HepG2 (cell line): Measurements from ENCODE around the gene LTA4H. TPM values are rescaled to one million over a fixed set of nuclear protein-coding genes. Genes with fewer than 3 reads are reported as not detected.
A peak's percentile ranks its signal among the peaks of the same experiment; 100 is the strongest.

ENCODE experiments used
- ARID2 ChIP-seq: sonication (generic); formaldehyde crosslinking; IDR thresholded peaks from 2 replicates; pipeline ENCODE4 v1.8.1; 2022; ENCODE audit warnings: mild to moderate bottlenecking, missing genetic modification reagents, borderline replicate concordance
- ATAD3A ChIP-seq: sonication (generic); formaldehyde crosslinking; IDR thresholded peaks from 2 replicates; pipeline ENCODE4 v1.4.0; 2020; ENCODE audit warnings: missing genetic modification reagents
- BHLHE40 ChIP-seq: IDR thresholded peaks from 2 replicates; pipeline ENCODE4 v1.6.1; 2011; ENCODE audit warnings: low read length, improper control_type of control experiment
- CEBPB ChIP-seq: IDR thresholded peaks from 2 replicates; pipeline ENCODE4 v1.6.1; 2011; ENCODE audit warnings: low read depth, low read length, improper control_type of control experiment, borderline replicate concordance
- DNMT1 ChIP-seq: sonication (generic); formaldehyde crosslinking; IDR thresholded peaks from 2 replicates; pipeline ENCODE4 v1.5.1; 2020; ENCODE audit warnings: mild to moderate bottlenecking, missing genetic modification reagents
- HNRNPK ChIP-seq: fragments of 200-400 bp; formaldehyde crosslinking; IDR thresholded peaks from 2 replicates; pipeline ENCODE4 v1.6.1; 2018; ENCODE audit warnings: low read length, low read depth, moderate library complexity, mild to moderate bottlenecking; ENCODE audit not compliant: poor library complexity, severe bottlenecking
- HNRNPL ChIP-seq: fragments of 200-400 bp; formaldehyde crosslinking; IDR thresholded peaks from 2 replicates; pipeline ENCODE4 v1.6.1; 2017; ENCODE audit warnings: mild to moderate bottlenecking, low read depth, low read length
- MAFG ChIP-seq: sonication (generic); formaldehyde crosslinking; IDR thresholded peaks from 2 replicates; pipeline ENCODE4 v1.5.1; 2020; ENCODE audit warnings: mild to moderate bottlenecking, missing genetic modification reagents
- NFIB ChIP-seq: sonication (generic); formaldehyde crosslinking; IDR thresholded peaks from 2 replicates; pipeline ENCODE4 v1.9.0; 2021; ENCODE audit warnings: missing genetic modification reagents, mild to moderate bottlenecking, borderline replicate concordance
- NRL ChIP-seq: sonication (generic); formaldehyde crosslinking; IDR thresholded peaks from 2 replicates; pipeline ENCODE4 v1.5.0; 2020; ENCODE audit warnings: missing genetic modification reagents, mild to moderate bottlenecking, moderate library complexity, borderline replicate concordance
- RBFOX2 ChIP-seq: fragments of 200-400 bp; formaldehyde crosslinking; IDR thresholded peaks from 2 replicates; pipeline ENCODE4 v1.6.1; 2017; ENCODE audit warnings: low read depth, mild to moderate bottlenecking, low read length
- SNAPC2 ChIP-seq: sonication (generic); formaldehyde crosslinking; IDR thresholded peaks from 2 replicates; pipeline ENCODE4 v1.8.1; 2022; ENCODE audit warnings: mild to moderate bottlenecking, missing genetic modification reagents
- TEAD3 ChIP-seq: optimal IDR thresholded peaks from 2 replicates; pipeline ENCODE3; 2016; ENCODE audit warnings: borderline replicate concordance
- ZFP90 ChIP-seq: sonication (generic); formaldehyde crosslinking; IDR thresholded peaks from 2 replicates; pipeline ENCODE4 v1.8.0; 2022; ENCODE audit warnings: missing genetic modification reagents, mild to moderate bottlenecking, inconsistent platforms, borderline replicate concordance
- ZNF256 ChIP-seq: sonication (generic); formaldehyde crosslinking; conservative IDR thresholded peaks from 2 replicates; pipeline ENCODE4 v1.4.0; 2020; ENCODE audit warnings: missing genetic modification reagents
- ZNF337 ChIP-seq: sonication (generic); formaldehyde crosslinking; IDR thresholded peaks from 2 replicates; pipeline ENCODE4 v1.5.1; 2020; ENCODE audit warnings: missing genetic modification reagents, low read depth, mild to moderate bottlenecking, borderline replicate concordance
- ZNF468 ChIP-seq: sonication (generic); formaldehyde crosslinking; IDR thresholded peaks from 2 replicates; pipeline ENCODE4 v1.8.0; 2022; ENCODE audit warnings: mild to moderate bottlenecking, moderate library complexity, missing genetic modification reagents
- ZNF672 ChIP-seq: sonication (generic); formaldehyde crosslinking; IDR thresholded peaks from 2 replicates; pipeline ENCODE4 v1.8.1; 2022; ENCODE audit warnings: missing genetic modification reagents
- ZNF678 ChIP-seq: sonication (generic); formaldehyde crosslinking; IDR thresholded peaks from 2 replicates; pipeline ENCODE4 v1.4.0; 2020; ENCODE audit warnings: mild to moderate bottlenecking, missing genetic modification reagents
- ZNF749 ChIP-seq: sonication (generic); formaldehyde crosslinking; IDR thresholded peaks from 2 replicates; pipeline ENCODE4 v1.8.0; 2022; ENCODE audit warnings: mild to moderate bottlenecking, missing genetic modification reagents, moderate library complexity, borderline replicate concordance
- ZNF768 ChIP-seq: sonication (generic); formaldehyde crosslinking; IDR thresholded peaks from 2 replicates; pipeline ENCODE4 v1.4.0; 2020; ENCODE audit warnings: missing genetic modification reagents
- ZNF788 ChIP-seq: sonication (generic); formaldehyde crosslinking; IDR thresholded peaks from 2 replicates; pipeline ENCODE4 v1.5.0; 2020; ENCODE audit warnings: mild to moderate bottlenecking, missing genetic modification reagents, borderline replicate concordance
- ZSCAN20 ChIP-seq: sonication (generic); formaldehyde crosslinking; IDR thresholded peaks from 2 replicates; pipeline ENCODE4 v1.4.0; 2020; ENCODE audit warnings: missing genetic modification reagents, mild to moderate bottlenecking, borderline replicate concordance
- polyA plus RNA-seq, 8 experiments: library from polyadenylated mRNA; depleted of rRNA in 3 of 8; stranded (reverse) in 7 of 8; unstranded in 1 of 8; fragments of >200 nt; fragmentation: Illumina TruSeq in 4 of 8; extraction: Trizol in 4 of 8; gene quantifications; 2 replicates each; pipeline versions ENCODE4 v1.2.1 to v1.2.3, GENCODE V29; 2011 to 2016; ENCODE audit warnings: low read depth in 4 of 8, missing spikeins in 1 of 8, mixed read lengths in 1 of 8; ENCODE audit not compliant: insufficient read depth in 1 of 8
- total RNA-seq, 5 experiments: library from RNA; depleted of rRNA; stranded (reverse); fragments of >200 nt; fragmentation: Illumina TruSeq; extraction: Trizol; gene quantifications; 2 replicates each; pipeline ENCODE4 v1.2.3, GENCODE V29; 2016; ENCODE audit warnings: low read depth in 1 of 5
- TF ChIP-seq, protein P1 (sequence below): sonication (generic); formaldehyde crosslinking; IDR thresholded peaks from 2 replicates; pipeline ENCODE4 v1.4.0; 2020; ENCODE audit warnings: mild to moderate bottlenecking, missing genetic modification reagents
- TF ChIP-seq, protein P2 (sequence below): sonication (generic); formaldehyde crosslinking; IDR thresholded peaks from 2 replicates; pipeline ENCODE4 v1.4.0; 2020; ENCODE audit warnings: missing genetic modification reagents

LTA4H gene
- total and polyA plus RNA-seq, 2 of the 13 experiments (the other 11 are each of a cell fraction or from before 2014, with no cell fraction given): 87.5 to 90.4 TPM

- TF ChIP-seq, protein P1, sequence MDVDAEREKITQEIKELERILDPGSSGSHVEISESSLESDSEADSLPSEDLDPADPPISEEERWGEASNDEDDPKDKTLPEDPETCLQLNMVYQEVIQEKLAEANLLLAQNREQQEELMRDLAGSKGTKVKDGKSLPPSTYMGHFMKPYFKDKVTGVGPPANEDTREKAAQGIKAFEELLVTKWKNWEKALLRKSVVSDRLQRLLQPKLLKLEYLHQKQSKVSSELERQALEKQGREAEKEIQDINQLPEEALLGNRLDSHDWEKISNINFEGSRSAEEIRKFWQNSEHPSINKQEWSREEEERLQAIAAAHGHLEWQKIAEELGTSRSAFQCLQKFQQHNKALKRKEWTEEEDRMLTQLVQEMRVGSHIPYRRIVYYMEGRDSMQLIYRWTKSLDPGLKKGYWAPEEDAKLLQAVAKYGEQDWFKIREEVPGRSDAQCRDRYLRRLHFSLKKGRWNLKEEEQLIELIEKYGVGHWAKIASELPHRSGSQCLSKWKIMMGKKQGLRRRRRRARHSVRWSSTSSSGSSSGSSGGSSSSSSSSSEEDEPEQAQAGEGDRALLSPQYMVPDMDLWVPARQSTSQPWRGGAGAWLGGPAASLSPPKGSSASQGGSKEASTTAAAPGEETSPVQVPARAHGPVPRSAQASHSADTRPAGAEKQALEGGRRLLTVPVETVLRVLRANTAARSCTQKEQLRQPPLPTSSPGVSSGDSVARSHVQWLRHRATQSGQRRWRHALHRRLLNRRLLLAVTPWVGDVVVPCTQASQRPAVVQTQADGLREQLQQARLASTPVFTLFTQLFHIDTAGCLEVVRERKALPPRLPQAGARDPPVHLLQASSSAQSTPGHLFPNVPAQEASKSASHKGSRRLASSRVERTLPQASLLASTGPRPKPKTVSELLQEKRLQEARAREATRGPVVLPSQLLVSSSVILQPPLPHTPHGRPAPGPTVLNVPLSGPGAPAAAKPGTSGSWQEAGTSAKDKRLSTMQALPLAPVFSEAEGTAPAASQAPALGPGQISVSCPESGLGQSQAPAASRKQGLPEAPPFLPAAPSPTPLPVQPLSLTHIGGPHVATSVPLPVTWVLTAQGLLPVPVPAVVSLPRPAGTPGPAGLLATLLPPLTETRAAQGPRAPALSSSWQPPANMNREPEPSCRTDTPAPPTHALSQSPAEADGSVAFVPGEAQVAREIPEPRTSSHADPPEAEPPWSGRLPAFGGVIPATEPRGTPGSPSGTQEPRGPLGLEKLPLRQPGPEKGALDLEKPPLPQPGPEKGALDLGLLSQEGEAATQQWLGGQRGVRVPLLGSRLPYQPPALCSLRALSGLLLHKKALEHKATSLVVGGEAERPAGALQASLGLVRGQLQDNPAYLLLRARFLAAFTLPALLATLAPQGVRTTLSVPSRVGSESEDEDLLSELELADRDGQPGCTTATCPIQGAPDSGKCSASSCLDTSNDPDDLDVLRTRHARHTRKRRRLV (CRISPR knock-in tag): no peak
- TF ChIP-seq HNRNPL (no peak), ZNF468 (CRISPR knock-in tag) (no peak), ATAD3A (no peak), ZNF678 (CRISPR knock-in tag) (no peak), NRL (no peak), RBFOX2 (0 out of 2 replicates have a peak, but pooled peaks have one; percentile 13), CEBPB (no peak; the same call in 1 of the 2 replicates), SNAPC2 (CRISPR knock-in tag) (peak; percentile 48; the same call in 1 of the 2 replicates), ZSCAN20 (no peak), ZNF672 (CRISPR knock-in tag) (no peak), ZNF337 (no peak), BHLHE40 (peak; percentile 43; the same call in 1 of the 2 replicates), TEAD3 (CRISPR knock-in tag) (no peak), HNRNPK (no peak), DNMT1 (CRISPR knock-in tag) (no peak), ZNF768 (CRISPR knock-in tag) (no peak), ARID2 (CRISPR knock-in tag) (no peak), MAFG (CRISPR knock-in tag) (no peak), ZNF788 (CRISPR knock-in tag) (peak; percentile 62; the same call in 1 of the 2 replicates), NFIB (no peak), ZFP90 (CRISPR knock-in tag) (no peak; the same call in 1 of the 2 replicates), ZNF256 (CRISPR knock-in tag) (no peak), ZNF749 (CRISPR knock-in tag) (0 out of 2 replicates have a peak, but pooled peaks have one; percentile 22)
- TF ChIP-seq, protein P2, sequence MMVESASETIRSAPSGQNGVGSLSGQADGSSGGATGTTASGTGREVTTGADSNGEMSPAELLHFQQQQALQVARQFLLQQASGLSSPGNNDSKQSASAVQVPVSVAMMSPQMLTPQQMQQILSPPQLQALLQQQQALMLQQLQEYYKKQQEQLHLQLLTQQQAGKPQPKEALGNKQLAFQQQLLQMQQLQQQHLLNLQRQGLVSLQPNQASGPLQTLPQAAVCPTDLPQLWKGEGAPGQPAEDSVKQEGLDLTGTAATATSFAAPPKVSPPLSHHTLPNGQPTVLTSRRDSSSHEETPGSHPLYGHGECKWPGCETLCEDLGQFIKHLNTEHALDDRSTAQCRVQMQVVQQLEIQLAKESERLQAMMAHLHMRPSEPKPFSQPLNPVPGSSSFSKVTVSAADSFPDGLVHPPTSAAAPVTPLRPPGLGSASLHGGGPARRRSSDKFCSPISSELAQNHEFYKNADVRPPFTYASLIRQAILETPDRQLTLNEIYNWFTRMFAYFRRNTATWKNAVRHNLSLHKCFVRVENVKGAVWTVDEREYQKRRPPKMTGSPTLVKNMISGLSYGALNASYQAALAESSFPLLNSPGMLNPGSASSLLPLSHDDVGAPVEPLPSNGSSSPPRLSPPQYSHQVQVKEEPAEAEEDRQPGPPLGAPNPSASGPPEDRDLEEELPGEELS (CRISPR knock-in tag): peak; percentile 75
These were observed 69.0 kb downstream of the LTA4H start (continued) for GRCh38 chr12:95966287-95966870.
